ENCODE measurements around the gene CHMP1A.

The CHMP1A gene

DNA sequence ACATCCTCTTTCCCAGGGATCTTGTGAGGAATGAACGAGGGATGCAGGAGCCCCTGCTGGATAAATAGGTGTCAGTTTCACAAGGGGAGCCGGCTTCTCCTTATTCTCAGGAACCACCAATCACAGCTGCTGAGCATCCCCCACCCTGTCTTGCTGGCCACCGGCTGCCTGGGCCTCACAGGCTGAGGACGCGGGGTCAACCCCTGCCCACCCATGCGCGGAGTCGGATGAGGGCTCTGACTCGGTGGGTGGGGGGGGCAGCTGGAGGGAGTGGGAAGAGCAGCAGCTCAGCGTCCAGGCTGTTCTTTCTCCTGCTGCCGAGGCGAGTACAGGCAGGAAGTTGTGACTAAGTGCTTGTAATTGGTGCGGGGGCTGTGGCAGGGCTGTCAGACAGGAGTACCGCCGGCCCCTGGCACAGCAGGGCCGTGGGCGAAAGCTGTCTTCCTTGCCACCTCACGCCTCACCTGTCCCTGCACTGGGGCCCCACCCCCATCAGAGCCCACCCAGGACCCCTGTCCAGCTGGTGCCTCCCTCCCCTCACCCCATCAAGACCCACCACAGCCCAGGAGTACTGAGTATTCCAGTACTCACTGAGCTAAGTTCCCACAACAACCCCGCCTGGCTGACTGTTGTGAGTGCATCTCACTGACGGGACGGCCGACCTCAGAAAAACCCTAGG is 55.1 kb downstream of the CHMP1A start:
- Histone ChIP-seq H3K27me3 (ENCODE audit: control insufficient read depth, insufficient read depth, low read length) (no peaks in the 10 kb centered on the region), H3K36me3 (ENCODE audit: control insufficient read depth, insufficient read depth, low read length) (no peaks in the 10 kb centered on the region), H3K9me3 (ENCODE audit: control insufficient read depth, low read length) (no peaks in the 10 kb centered on the region), H3K4me2 (ENCODE audit: low read length) (no peak overlapping the region), H3K27ac (no peak overlapping the region), H3K4me3 (ENCODE audit: low read depth, low read length) (no peak overlapping the region), H2AFZ (no peak overlapping the region), H3K9ac (no peak overlapping the region), H3K4me1 (no peaks in the 10 kb centered on the region), H3K79me2 (no peaks in the 10 kb centered on the region)
- TF ChIP-seq, protein P1, sequence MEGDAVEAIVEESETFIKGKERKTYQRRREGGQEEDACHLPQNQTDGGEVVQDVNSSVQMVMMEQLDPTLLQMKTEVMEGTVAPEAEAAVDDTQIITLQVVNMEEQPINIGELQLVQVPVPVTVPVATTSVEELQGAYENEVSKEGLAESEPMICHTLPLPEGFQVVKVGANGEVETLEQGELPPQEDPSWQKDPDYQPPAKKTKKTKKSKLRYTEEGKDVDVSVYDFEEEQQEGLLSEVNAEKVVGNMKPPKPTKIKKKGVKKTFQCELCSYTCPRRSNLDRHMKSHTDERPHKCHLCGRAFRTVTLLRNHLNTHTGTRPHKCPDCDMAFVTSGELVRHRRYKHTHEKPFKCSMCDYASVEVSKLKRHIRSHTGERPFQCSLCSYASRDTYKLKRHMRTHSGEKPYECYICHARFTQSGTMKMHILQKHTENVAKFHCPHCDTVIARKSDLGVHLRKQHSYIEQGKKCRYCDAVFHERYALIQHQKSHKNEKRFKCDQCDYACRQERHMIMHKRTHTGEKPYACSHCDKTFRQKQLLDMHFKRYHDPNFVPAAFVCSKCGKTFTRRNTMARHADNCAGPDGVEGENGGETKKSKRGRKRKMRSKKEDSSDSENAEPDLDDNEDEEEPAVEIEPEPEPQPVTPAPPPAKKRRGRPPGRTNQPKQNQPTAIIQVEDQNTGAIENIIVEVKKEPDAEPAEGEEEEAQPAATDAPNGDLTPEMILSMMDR (IDR thresholded peaks at IDR 0.05) = no peak

DNA sequence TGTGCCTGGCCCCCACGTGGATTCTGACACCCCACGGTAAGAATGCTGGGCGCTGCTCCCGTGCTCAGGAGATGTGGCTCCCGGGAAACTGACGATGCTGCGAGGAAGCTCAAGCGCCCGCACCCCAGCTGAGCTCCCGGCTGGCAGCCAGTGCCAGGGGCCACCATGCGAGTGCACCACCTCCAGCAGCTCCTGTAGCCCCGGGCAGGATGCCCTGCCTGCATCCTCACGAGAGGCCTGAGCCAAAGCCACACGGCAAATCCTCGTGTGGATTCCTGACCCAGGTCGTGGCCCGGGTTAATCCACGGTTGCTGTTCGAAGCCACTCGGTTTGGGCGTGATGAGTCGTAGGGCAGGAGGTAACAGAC is 55.6 kb downstream of the CHMP1A start:
- H3K4me1 ChIP-seq = no peaks in the 10 kb centered on the region
- no peaks in the 10 kb centered on the region for H3K9me3 ChIP-seq (ENCODE audit: control insufficient read depth, low read length)
- H3K27me3 ChIP-seq (ENCODE audit: control insufficient read depth, insufficient read depth, low read length) = no peaks in the 10 kb centered on the region
- TF ChIP-seq, protein P1 (IDR thresholded peaks at IDR 0.05) = no peak
- no peak overlapping the region for H3K4me2 ChIP-seq (ENCODE audit: low read length)
- no peak overlapping the region for H3K4me3 ChIP-seq (ENCODE audit: low read depth, low read length)
- no peak overlapping the region for H2AFZ ChIP-seq
- H3K36me3 ChIP-seq (ENCODE audit: control insufficient read depth, insufficient read depth, low read length) = no peaks in the 10 kb centered on the region
- no peaks in the 10 kb centered on the region for H3K79me2 ChIP-seq
- H3K27ac ChIP-seq = no peak overlapping the region
- H3K9ac ChIP-seq = no peak overlapping the region

DNA sequence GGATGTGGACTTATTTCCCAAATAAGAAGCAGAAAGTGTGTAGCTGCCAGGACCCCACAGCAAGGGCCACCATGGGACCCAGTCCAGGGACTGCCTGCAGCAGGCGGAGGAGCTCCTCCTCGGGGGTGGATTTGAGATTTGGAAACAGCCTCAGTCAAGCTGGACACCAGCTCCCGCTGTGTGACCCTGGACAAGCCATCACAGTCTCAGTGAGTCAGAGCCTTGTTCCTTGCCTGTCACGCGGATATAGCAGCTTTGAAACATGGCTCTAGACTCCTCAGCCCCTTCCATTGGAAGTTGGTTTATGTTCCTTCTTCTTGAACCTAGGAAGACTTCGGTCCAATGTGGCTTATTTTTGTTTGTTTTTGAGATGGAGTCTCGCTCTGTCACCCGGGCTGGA is 56.6 kb downstream of the CHMP1A start:
- H2AFZ ChIP-seq = no peak overlapping the region
- no peaks in the 10 kb centered on the region for H3K9me3 ChIP-seq (ENCODE audit: control insufficient read depth, low read length)
- H3K27ac ChIP-seq = no peak overlapping the region
- H3K27me3 ChIP-seq (ENCODE audit: control insufficient read depth, insufficient read depth, low read length) = no peaks in the 10 kb centered on the region
- TF ChIP-seq, protein P1 (IDR thresholded peaks at IDR 0.05) = no peak
- no peak overlapping the region for H3K9ac ChIP-seq
- no peak overlapping the region for H3K4me2 ChIP-seq (ENCODE audit: low read length)
- no peaks in the 10 kb centered on the region for H3K4me1 ChIP-seq
- no peaks in the 10 kb centered on the region for H3K79me2 ChIP-seq
- no peak overlapping the region for H3K4me3 ChIP-seq (ENCODE audit: low read depth, low read length)
- no peaks in the 10 kb centered on the region for H3K36me3 ChIP-seq (ENCODE audit: control insufficient read depth, insufficient read depth, low read length)

DNA sequence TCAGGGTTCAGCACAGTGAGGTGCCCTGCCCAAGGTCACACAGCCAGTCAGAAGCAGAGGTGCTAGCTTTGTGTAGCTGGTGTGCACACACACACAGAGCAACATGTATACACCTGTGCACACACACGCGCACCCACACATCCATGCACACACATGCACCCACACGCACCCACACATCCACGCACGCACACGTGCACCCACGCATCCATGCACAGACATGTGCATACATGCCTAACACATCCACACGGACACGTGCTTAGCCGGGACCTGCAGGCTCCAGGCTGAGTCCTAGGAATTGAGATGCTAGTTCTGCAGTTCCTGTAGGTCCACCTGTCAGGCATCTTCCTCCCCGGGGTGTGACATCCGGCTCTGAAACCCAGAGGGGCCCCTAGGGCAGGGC is 57.1 kb downstream of the CHMP1A start:
- Histone ChIP-seq H3K27ac (no peak overlapping the region), H3K9me3 (ENCODE audit: control insufficient read depth, low read length) (no peaks in the 10 kb centered on the region), H3K4me2 (ENCODE audit: low read length) (no peak overlapping the region), H3K4me3 (ENCODE audit: low read depth, low read length) (no peak overlapping the region), H3K4me1 (no peaks in the 10 kb centered on the region), H2AFZ (no peak overlapping the region), H3K36me3 (ENCODE audit: control insufficient read depth, insufficient read depth, low read length) (no peaks in the 10 kb centered on the region), H3K9ac (no peak overlapping the region), H3K27me3 (ENCODE audit: control insufficient read depth, insufficient read depth, low read length) (no peaks in the 10 kb centered on the region), H3K79me2 (no peaks in the 10 kb centered on the region)
- TF ChIP-seq, protein P1 (IDR thresholded peaks at IDR 0.05) = no peak

DNA sequence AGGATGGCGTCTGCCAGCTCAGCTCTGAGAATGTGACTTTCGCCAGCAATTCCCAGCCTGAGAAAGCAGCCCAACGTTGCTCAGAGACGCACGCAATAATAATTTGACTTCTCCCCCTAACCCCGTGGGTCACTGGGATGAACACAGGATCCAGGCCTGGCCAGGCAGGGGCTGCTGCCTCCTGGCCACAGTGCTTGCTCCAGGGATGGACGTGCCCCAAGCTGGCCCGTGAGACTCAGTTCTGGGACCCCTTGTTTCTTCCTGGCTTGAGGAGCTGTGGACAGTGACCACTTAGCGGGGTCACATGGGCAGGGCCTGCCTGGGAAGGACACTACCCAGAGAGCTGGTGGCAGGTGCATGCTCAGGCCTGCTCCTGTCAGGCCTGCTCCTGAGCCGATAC is 57.6 kb downstream of the CHMP1A start:
- Histone ChIP-seq H3K4me2 (ENCODE audit: low read length) (no peak overlapping the region), H3K27ac (no peak overlapping the region), H3K79me2 (no peaks in the 10 kb centered on the region), H2AFZ (no peak overlapping the region), H3K9me3 (ENCODE audit: control insufficient read depth, low read length) (no peaks in the 10 kb centered on the region), H3K27me3 (ENCODE audit: control insufficient read depth, insufficient read depth, low read length) (no peaks in the 10 kb centered on the region), H3K9ac (no peak overlapping the region), H3K36me3 (ENCODE audit: control insufficient read depth, insufficient read depth, low read length) (no peaks in the 10 kb centered on the region), H3K4me1 (no peaks in the 10 kb centered on the region), H3K4me3 (ENCODE audit: low read depth, low read length) (no peak overlapping the region)
- TF ChIP-seq, protein P1 (IDR thresholded peaks at IDR 0.05) = no peak
